GM18508 (cell line): ENCODE data around the gene VPS52.
"Not testable (repeated sequence)": the region's sequence is repeated elsewhere in the genome, so short reads cannot be mapped to it uniquely, and the experiment has no call there.

Experiments
- ATAC-seq: cut with Tn5 transposase; IDR thresholded peaks from one replicate; pipeline ENCODE4 v1.9.1; 2021; ENCODE audit warnings: moderate number of reproducible peaks; ENCODE audit not compliant: insufficient read depth, unreplicated experiment

VPS52 gene

GRCh38 chr6:33285214-33285613, 13.5 kb upstream of the VPS52 start:
- ATAC-seq, result not testable (repeated sequence)

DNA sequence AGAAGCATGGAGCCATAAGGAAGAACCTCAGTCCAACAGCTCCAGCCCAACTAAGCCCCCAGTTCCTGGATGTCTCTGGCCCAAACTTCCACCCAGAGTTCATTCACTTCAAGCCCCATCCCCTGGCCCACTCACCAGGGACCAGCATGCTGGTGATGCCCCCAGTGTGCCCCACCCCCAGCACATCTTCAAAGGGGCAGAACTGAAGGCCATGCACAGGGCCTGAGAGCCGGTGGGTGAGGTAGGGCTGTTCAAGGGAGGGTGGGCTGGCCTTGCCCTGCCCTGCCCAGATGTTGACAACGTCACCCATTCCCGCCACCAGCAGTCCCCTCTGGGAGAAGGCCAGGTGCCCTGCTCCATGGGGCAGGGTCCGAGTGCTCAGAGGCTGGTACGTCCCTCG, 8.9 kb upstream of the VPS52 start:
- no peak for ATAC-seq

GRCh38 chr6:33279971-33280511, 8.4 kb upstream of the VPS52 start:
- no peak for ATAC-seq

- ATAC-seq, result no peak
Observed at GRCh38 chr6:33279257-33279695, 7.6 kb upstream of the VPS52 start.

- ATAC-seq, result no peak
Observed at GRCh38 chr6:33278810-33279209, 7.1 kb upstream of the VPS52 start.

DNA sequence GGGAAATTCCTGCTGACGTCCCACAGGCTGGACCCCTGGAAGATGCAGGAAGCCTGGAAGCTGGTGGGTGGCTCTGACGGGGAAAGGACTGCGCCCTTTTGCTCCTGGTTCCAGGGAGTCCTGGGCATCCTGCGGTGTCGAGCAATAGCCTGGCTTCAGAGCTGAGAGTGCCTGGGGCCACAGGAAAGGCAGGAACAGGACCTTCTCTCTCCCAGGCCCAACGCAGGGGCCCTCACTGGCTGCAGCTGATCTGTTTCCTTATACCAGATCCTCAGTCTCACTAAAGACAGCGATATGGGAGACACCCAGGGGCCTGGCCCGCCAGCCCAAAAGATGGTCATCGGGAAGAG, 6.7 kb upstream of the VPS52 start:
- no peak for ATAC-seq

DNA sequence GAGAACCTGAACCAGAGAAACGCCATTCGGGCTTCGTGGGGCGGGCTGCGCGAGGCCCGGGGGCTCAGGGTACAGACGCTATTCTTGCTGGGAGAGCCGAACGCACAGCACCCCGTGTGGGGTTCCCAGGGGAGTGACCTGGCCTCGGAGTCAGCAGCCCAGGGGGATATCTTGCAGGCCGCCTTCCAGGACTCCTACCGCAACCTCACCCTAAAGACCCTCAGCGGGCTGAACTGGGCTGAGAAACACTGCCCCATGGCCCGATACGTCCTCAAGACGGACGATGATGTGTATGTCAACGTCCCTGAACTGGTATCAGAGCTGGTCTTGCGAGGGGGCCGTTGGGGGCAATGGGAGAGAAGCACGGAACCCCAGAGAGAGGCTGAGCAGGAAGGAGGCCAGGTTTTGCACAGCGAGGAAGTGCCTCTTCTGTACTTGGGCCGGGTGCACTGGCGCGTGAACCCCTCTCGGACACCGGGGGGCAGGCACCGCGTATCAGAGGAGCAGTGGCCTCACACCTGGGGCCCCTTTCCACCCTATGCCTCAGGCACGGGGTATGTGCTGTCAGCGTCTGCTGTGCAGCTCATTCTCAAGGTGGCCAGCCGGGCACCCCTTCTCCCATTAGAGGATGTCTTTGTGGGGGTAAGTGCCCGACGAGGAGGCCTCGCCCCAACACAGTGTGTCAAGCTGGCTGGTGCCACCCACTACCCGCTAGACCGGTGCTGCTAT, 6.2 kb upstream of the VPS52 start:
- no peak for ATAC-seq

DNA sequence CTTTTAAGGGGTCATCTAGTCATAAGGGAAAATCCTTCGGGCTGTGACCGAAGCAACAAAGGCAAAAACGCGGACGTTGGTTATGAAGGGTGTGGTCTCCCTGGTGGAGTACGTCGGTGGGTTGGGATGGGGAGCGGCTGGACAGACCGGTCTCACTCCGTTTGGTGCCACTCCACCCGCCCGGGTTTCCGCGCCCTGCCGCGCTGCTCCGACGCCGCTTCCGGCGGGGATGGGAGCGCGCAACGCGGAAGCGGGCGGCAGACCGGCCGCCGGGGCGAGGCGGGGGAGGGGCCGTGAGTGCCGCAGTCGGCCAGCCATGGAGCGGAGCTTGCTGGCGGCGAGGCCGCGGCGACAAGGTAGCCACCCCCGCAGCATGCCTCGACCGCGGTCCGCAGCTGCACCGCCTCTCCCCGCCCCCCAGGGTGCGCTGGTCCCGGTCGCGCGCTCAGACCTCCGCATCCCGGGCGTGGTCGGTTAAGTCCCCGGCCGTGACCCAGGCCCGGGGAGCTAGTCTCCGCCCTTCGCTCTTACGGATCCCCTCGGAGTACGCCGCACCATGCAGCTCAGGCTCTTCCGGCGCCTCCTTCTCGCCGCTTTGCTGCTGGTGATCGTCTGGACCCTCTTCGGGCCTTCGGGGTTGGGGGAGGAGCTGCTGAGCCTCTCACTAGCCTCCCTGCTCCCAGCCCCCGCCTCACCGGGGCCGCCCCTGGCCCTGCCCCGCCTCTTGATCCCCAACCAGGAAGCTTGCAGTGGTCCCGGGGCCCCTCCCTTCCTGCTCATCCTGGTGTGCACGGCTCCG, 5.4 kb upstream of the VPS52 start, which contains the start of gene B3GALT4:
Gene B3GALT4 (plus strand): TSS at position 260 of the 799 bp plus-strand sequence. CDS start 297 bp downstream, at position 557.
- no peak for ATAC-seq

- ATAC-seq, result no peak
Observed at GRCh38 chr6:33276581-33276863, 4.8 kb upstream of the VPS52 start.

GRCh38 chr6:33275795-33276580, 4.3 kb upstream of the VPS52 start:
- not testable (repeated sequence) for ATAC-seq

DNA sequence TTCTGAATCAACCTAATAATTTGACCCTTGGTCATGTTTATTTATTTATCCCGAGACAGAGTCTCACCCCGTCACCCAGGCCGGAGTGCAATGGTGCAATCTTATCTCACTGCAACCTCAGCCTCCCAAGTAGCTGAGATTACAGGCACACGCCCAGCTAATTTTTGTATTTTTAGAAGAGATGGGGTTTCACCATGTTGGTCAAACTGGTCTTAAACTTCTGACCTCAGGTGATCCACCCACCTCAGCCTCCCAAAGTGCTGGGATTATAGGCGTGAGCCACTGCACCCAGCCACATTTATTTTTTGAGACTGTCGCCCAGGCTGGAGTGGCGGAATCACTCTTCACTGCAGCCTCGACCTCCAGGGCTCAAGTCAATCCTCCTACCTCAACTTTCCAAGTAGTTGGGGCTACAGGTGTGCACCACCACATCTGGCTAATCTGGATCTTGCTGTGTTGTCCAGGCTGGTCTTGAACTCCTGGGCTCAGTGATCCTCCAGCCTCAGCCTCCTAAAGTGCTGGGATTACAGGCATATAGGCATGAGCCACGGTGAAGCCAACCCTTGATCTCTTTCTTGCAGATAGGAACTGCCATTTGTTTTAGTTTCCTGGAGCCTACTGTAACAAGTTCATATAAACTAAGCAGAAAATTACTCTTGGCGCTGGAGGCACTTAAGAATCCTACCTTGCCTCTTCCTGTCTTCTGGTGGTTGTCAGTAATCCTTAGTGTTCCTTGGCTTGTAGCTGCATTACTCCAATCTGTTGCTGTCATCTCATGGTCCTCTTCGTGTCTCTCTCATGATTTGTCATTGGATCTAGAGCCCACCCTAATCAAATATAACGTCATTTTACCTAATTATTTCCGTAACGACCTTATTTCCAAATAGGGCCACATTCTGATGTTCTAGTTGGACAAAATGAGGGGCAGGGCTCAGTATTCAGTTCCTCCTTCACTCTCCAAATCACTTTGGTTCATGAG, 2.5 kb upstream of the VPS52 start:
- ATAC-seq, result no peak

DNA sequence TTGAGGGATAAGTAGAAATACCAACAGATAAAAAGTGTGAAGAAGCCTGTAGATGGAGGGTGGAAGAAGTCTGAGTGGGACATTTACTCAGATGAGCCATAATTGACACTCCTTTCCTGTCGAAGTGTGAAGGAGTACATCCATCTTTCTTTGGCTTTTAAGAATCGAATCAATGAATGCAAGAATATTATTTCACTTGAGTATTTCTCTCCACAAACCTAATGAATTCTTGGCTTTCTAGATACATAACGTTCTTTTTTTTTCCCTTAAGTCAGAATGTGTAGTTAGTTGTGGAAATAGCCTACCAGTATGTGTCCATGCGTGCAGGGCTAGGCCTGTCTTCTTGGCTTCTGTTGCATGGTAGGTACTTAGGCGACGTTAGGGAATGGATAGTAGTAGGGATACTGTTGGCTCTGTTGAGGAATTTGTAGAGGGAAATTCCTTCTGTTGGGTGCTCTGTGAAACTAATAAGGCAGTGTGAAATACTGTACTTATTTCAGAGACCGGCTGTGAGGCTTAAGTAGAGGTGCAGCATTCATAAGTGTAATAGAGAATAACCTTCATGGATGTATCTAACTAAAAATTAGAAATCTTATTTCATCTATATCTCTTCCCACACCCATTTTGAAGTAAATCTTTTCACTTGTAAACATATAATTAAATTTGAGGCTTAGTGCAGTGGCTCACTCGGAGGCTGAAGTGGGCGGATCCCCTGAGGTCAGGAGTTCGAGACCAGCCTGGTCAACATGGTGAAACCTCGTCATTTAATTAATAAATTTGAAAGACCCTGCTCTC, 1.6 kb upstream of the VPS52 start:
- ATAC-seq, result no peak

GRCh38 chr6:33272275-33273128, 826 bp upstream of the VPS52 start:
- no peak for ATAC-seq

DNA sequence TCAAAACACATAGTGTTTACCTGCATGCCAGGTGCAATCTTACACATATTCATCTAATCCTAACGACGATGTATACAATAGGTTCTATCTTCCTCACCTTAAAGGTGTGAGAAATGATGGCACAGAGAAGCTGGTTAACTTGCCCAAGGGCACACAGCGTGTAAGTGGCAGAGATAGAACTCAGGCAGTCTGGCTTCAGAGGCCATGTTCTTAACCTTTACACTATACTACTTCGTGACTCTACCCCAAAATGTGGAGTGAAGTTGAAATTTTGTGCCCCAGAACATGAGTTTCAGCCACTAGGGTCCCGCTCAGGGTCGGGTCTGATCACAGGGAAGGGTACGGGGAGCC, 584 bp downstream of the VPS52 start:
- peak; percentile 3 for ATAC-seq

DNA sequence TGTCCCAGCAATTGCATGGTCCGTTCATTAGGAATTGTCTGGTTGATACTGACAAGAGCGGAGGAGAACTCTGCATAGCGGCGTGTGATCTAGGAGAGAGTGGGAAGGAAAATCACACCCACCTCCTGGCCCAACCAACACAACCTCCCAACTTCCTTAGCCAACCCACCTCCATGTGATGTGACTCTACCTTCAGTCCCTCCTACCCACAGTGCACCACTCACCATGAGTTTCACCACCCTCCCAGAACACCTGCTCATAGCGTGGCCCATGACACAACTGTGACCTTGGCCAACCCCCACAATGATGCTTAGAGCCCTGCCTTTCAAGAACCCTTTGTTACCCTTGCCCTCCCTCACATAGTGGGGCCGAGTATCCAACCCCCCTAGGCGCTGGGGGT, 7.7 kb downstream of the VPS52 start:
- no peak for ATAC-seq

DNA sequence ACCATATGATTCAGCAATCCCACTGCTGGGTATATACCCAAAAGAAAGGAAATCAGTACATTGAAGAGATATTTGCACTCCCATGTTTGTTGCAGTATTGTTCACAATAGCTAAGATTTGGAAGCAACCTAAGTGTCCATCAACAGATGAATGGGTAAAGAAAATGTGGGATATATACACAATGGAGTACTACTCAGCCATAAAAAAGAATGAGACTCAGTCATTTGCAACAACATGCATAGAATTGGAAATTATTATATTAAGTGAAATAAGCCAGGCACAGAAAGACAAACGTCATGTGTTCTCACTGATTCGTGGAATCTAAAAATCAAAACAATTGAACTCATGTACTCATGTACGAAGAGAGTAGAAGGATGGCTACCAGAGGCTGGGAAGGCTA, 9.2 kb downstream of the VPS52 start:
- ATAC-seq, result not testable (repeated sequence)

DNA sequence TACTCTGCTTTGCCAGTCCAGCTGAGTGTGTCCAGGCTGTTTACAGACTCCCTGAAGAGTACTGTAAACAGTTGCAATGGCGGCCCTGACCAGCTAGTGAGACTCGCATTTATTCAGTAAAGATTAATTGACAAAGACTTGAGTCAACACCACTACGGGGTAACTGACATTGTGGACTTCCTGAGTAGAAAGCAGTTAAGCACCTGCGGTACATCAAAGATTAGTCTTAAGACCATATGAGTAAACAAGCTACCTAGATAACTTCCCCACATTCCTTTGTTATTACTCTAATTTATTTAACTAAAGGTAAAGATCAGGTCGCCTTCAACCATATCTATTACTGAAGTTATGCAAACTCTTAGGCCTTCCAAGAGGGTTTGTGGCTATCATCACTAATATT, 12.6 kb downstream of the VPS52 start:
- ATAC-seq, result no peak

- ATAC-seq, result no peak
Observed at GRCh38 chr6:33254591-33254990, 17.1 kb downstream of the VPS52 start.
